HG03045 (cell line): ENCODE data around the gene KLC1.

Experiments used
- ATAC-seq: cut with Tn5 transposase; IDR thresholded peaks from one replicate; pipeline ENCODE4 v1.9.1; 2021; ENCODE audit warnings: mild to moderate bottlenecking, moderate library complexity; ENCODE audit not compliant: unreplicated experiment

Gene KLC1

GRCh38 chr14:103656756-103657133 lies 27.7 kb downstream of the KLC1 start:
- ATAC-seq: no peak

GRCh38 chr14:103657471-103657870 lies 28.5 kb downstream of the KLC1 start:
- ATAC-seq: no peak

- ATAC-seq: no peak
These were observed 30.6 kb downstream of the KLC1 start for GRCh38 chr14:103659631-103660030.

GRCh38 chr14:103662029-103662428 lies 33.0 kb downstream of the KLC1 start:
- no peak for ATAC-seq

- no peak for ATAC-seq
These were observed 33.6 kb downstream of the KLC1 start for GRCh38 chr14:103662591-103662990.

- ATAC-seq: no peak
These were observed 34.5 kb downstream of the KLC1 start for GRCh38 chr14:103663506-103663905.

- no peak for ATAC-seq
These were observed 38.7 kb downstream of the KLC1 start for GRCh38 chr14:103667671-103668070.

GRCh38 chr14:103668117-103668516 lies 39.1 kb downstream of the KLC1 start:
- ATAC-seq: no peak

GRCh38 chr14:103669370-103669769 lies 40.4 kb downstream of the KLC1 start:
- no peak for ATAC-seq

- no peak for ATAC-seq
These were observed 42.9 kb downstream of the KLC1 start for GRCh38 chr14:103671911-103672310.

- no peak for ATAC-seq
These were observed 46.9 kb downstream of the KLC1 start for GRCh38 chr14:103675957-103676356.

GRCh38 chr14:103676881-103677675 lies 48.1 kb downstream of the KLC1 start:
- no peak for ATAC-seq

GRCh38 chr14:103679351-103679750 lies 50.3 kb downstream of the KLC1 start:
- no peak for ATAC-seq

- no peak for ATAC-seq
These were observed 51.6 kb downstream of the KLC1 start for GRCh38 chr14:103680491-103681231.

- ATAC-seq: no peak
These were observed 54.1 kb downstream of the KLC1 start for GRCh38 chr14:103683139-103683538.

- no peak for ATAC-seq
These were observed 55.5 kb downstream of the KLC1 start for GRCh38 chr14:103684471-103684870.

GRCh38 chr14:103684871-103685270 lies 55.9 kb downstream of the KLC1 start:
- ATAC-seq: no peak

- ATAC-seq: no peak
These were observed 56.5 kb downstream of the KLC1 start for GRCh38 chr14:103685276-103686211.

GRCh38 chr14:103686831-103687485 lies 57.9 kb downstream of the KLC1 start:
- ATAC-seq: no peak

GRCh38 chr14:103687712-103688111 lies 58.7 kb downstream of the KLC1 start:
- ATAC-seq: no peak

- ATAC-seq: no peak
These were observed 59.4 kb downstream of the KLC1 start for GRCh38 chr14:103688441-103688840.
